Thoracic aorta (tissue), 2 donors: Measurements from ENCODE around the gene BACH2. TPM values are rescaled to one million over a fixed set of nuclear protein-coding genes. Genes with fewer than 3 reads are reported as not detected.
"Not testable (repeated sequence)": the region's sequence is repeated elsewhere in the genome, so short reads cannot be mapped to it uniquely, and the experiment has no call there.

Experiments used
- ATAC-seq: fragments of 150-250 bp; one replicate; pipeline ENCODE4 v1.8.0; 2017; ENCODE audit warnings: low read depth; ENCODE audit not compliant: insufficient number of reproducible peaks, low FRiP score
- DNase-seq: peaks from one replicate; pipeline ENCODE4 v3.0.0-alpha.2; 2020; ENCODE audit warnings: low spot score
- H3K27ac ChIP-seq, 2 donors: fragments of 200-600 bp; sonication (generic); 1 replicate in 1 of 2; 2 replicates in 1 of 2; pipeline ENCODE4 v1.5.1; 2016; ENCODE audit warnings: mild to moderate bottlenecking in 2 of 2, moderate library complexity in 2 of 2
- H3K27me3 ChIP-seq: fragments of 200-600 bp; sonication (generic); replicated peaks from 2 replicates; pipeline ENCODE4 v1.6.0; 2016; ENCODE audit warnings: mild to moderate bottlenecking; ENCODE audit not compliant: insufficient read depth
- H3K36me3 ChIP-seq: fragments of 200-600 bp; sonication (generic); one replicate; pipeline ENCODE4 v1.5.1; 2016
- H3K4me1 ChIP-seq, 2 donors: fragments of 200-600 bp; sonication (generic); 1 replicate in 1 of 2; 2 replicates in 1 of 2; pipeline versions ENCODE4 v1.5.1 to v1.6.0; 2016; ENCODE audit warnings: low read depth in 2 of 2, mild to moderate bottlenecking in 1 of 2; ENCODE audit not compliant: control insufficient read depth in 1 of 2
- H3K4me3 ChIP-seq: fragments of 200-600 bp; sonication (generic); 2 replicates; pipeline ENCODE4 v1.5.1; 2016; ENCODE audit warnings: mild to moderate bottlenecking
- H3K9me3 ChIP-seq: fragments of 200-600 bp; sonication (generic); 2 replicates; pipeline ENCODE4 v1.5.1; 2016
- CTCF ChIP-seq: fragments of 200-600 bp; sonication (generic); IDR thresholded peaks from one replicate; pipeline ENCODE4 v1.5.1; 2019; ENCODE audit warnings: antibody characterized with exemption
- total RNA-seq, 2 donors: library from RNA; depleted of rRNA; stranded (reverse); fragments of >200 nt; gene quantifications; one replicate each; pipeline versions ENCODE4 v1.1.0 to v1.2.3, GENCODE V29; 2016

The BACH2 gene
- total RNA-seq, 2 donors from 2014 or later, result 6.1 to 17.8 TPM

GRCh38 chr6:90131125-90131524, 165.5 kb downstream of the BACH2 start:
- peak overlapping the region in 1 of 2 donors; percentile 59 for H3K27ac ChIP-seq
- no peak for DNase-seq
- TF ChIP-seq CTCF, result no peak
- no peaks in the 10 kb centered on the region for H3K27me3 ChIP-seq
- H3K4me1 ChIP-seq, result peaks cover 0 to 25% of the 10 kb centered on the region in 2 donors
- ATAC-seq, result no peak
- H3K4me3 ChIP-seq, result no peak overlapping the region
- no peaks in the 10 kb centered on the region for H3K36me3 ChIP-seq
- no peaks in the 10 kb centered on the region for H3K9me3 ChIP-seq

GRCh38 chr6:90128687-90129086, 168.0 kb downstream of the BACH2 start:
- not testable (repeated sequence) for H3K27ac ChIP-seq, H3K27me3 ChIP-seq, H3K4me3 ChIP-seq, ATAC-seq, H3K9me3 ChIP-seq, DNase-seq, H3K36me3 ChIP-seq
- peaks cover 17 to 37% of the 10 kb centered on the region in 2 donors for H3K4me1 ChIP-seq

GRCh38 chr6:90127595-90127994, 169.0 kb downstream of the BACH2 start:
- TF ChIP-seq CTCF, result no peak
- no peaks in the 10 kb centered on the region for H3K9me3 ChIP-seq
- no peak for ATAC-seq

GRCh38 chr6:90126839-90127238, 169.8 kb downstream of the BACH2 start:
- Histone ChIP-seq H3K9me3 (no peaks in the 10 kb centered on the region), H3K27ac (no peak overlapping the region), H3K27me3 (no peaks in the 10 kb centered on the region), H3K4me3 (no peak overlapping the region), H3K36me3 (no peaks in the 10 kb centered on the region), H3K4me1 (peaks cover 17 to 34% of the 10 kb centered on the region in 2 donors)
- no peak for TF ChIP-seq CTCF
- DNase-seq, result no peak
- no peak for ATAC-seq

More at GRCh38 chr6:90127595-90127994, 169.0 kb downstream of the BACH2 start:
- H3K27ac ChIP-seq, result no peak overlapping the region
- no peak overlapping the region for H3K4me3 ChIP-seq
- H3K4me1 ChIP-seq, result peaks cover 17 to 34% of the 10 kb centered on the region in 2 donors
- no peaks in the 10 kb centered on the region for H3K36me3 ChIP-seq
- DNase-seq, result no peak
- H3K27me3 ChIP-seq, result no peaks in the 10 kb centered on the region

- Histone ChIP-seq H3K4me1 (peaks cover 17 to 32% of the 10 kb centered on the region in 2 donors), H3K27ac (no peak overlapping the region), H3K27me3 (no peaks in the 10 kb centered on the region), H3K36me3 (no peaks in the 10 kb centered on the region), H3K9me3 (no peaks in the 10 kb centered on the region), H3K4me3 (no peak overlapping the region)
- DNase-seq, result no peak
- no peak for ATAC-seq
- no peak for TF ChIP-seq CTCF
Observed at GRCh38 chr6:90126181-90126580, 170.5 kb downstream of the BACH2 start.

GRCh38 chr6:90124874-90125510, 171.7 kb downstream of the BACH2 start:
- Histone ChIP-seq H3K9me3 (no peaks in the 10 kb centered on the region), H3K27me3 (no peaks in the 10 kb centered on the region), H3K27ac (peak overlapping the region in 1 of 2 donors; percentile 41), H3K36me3 (no peaks in the 10 kb centered on the region), H3K4me3 (no peak overlapping the region), H3K4me1 (peaks cover 17 to 32% of the 10 kb centered on the region in 2 donors)
- TF ChIP-seq CTCF, result no peak
- ATAC-seq (no peak), DNase-seq (no peak)
